Smooth muscle cell of the brain vasculature (primary cell): ENCODE measurements around the gene GLIPR2.
"Not testable (repeated sequence)": the region's sequence is repeated elsewhere in the genome, so short reads cannot be mapped to it uniquely, and the experiment has no call there.

Experiments
- DNase-seq: peaks from one replicate; pipeline ENCODE4 v3.0.0-alpha.2; 2012; ENCODE audit warnings: low read depth, low spot score

Gene GLIPR2

GRCh38 chr9:36136272-36136893, at the start of gene GLIPR2:
Gene GLIPR2, plus strand, starts transcription at chr9:36136733. Its CDS starts 46 bp downstream, at chr9:36136779.
- DNase-seq: no peak

DNA sequence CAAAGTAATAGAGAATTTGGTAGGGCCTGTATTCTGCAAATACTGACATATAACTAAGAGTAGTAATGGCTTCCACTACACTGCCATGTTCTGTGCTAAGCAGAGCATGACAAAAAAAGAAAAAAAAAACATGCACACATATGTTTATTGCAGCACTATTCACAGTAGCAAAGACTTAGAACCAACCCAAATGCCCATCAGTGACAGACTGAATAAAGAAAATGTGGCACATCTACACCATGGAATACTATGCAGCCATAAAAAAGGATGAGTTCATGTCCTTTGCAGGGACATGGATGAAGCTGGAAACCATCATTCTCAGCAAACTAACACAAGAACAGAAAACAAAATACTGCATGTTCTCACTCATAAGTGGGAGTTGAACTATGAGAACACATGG, 49.5 kb upstream of the GLIPR2 start:
- DNase-seq: not testable (repeated sequence)

GRCh38 chr9:36088020-36088419, 48.5 kb upstream of the GLIPR2 start:
- no peak for DNase-seq

DNA sequence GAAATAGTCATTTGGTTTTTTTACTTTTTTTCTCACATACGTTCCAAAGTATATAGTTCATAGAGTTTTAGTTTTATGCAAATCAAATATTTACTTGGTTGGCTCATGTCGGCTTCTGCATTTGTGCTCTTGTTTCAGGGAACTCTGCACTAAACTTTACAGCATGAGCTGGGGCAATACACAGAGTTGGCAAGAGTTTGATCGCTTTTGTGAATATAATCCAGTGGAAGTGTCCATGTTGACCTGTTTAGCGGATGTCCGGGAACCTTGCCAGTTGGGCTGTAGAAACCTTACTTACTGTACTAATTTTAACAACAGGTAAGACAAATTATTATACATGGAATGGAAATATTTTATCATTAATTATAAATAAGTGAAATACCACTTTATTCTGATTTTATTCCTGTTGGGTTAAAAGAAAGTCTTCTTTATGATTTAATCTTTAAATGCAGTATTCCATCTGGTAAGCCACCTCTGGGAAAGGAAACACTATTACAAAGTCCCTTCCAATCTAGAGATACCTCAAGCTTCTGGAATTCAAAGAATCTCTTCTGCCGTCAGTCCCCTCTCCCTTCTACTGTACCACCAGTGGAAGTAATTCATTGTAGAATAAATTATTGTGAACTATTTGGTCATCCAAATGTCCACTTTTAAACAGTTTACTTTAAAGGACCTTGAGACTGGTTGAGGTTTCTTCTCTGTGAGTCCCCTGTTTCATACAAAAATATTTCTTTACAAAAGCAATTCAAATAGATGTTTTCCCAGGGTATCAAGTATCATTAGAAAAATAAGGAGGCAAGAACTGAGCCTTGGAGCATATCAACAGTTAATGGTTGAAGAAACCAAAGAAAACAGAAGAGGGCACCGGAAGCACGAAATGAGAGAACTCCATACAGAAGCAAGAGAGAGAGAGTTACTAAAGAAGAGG, 45.2 kb upstream of the GLIPR2 start:
- peak; percentile 62 for DNase-seq

GRCh38 chr9:36092014-36092413, 44.5 kb upstream of the GLIPR2 start:
- DNase-seq: no peak

- DNase-seq: no peak
Observed at GRCh38 chr9:36092509-36093215, 43.9 kb upstream of the GLIPR2 start.

GRCh38 chr9:36093384-36093783, 43.1 kb upstream of the GLIPR2 start:
- no peak for DNase-seq

DNA sequence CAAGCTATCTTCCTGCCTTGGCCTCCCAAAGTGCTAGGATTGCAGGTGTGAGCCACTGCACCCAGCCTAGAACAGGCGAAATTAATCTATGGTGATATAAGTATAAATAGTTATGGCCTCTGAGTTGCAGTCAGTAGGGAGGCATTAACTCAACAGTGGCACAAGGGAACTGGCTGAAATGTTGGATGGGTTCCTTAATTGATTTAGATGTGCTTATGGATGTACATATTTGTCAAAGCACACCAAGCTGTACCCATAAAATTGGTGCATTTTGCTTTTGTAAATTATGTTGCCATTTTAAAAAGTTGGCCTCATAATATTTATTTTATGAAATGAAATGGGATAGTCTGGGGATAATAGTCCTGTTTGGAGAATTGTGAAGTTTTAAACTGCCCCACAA, 36.8 kb upstream of the GLIPR2 start:
- DNase-seq: no peak

- no peak for DNase-seq
Observed at GRCh38 chr9:36100532-36100931, 36.0 kb upstream of the GLIPR2 start.

- no peak for DNase-seq
Observed at GRCh38 chr9:36101916-36102741, 34.4 kb upstream of the GLIPR2 start.

DNA sequence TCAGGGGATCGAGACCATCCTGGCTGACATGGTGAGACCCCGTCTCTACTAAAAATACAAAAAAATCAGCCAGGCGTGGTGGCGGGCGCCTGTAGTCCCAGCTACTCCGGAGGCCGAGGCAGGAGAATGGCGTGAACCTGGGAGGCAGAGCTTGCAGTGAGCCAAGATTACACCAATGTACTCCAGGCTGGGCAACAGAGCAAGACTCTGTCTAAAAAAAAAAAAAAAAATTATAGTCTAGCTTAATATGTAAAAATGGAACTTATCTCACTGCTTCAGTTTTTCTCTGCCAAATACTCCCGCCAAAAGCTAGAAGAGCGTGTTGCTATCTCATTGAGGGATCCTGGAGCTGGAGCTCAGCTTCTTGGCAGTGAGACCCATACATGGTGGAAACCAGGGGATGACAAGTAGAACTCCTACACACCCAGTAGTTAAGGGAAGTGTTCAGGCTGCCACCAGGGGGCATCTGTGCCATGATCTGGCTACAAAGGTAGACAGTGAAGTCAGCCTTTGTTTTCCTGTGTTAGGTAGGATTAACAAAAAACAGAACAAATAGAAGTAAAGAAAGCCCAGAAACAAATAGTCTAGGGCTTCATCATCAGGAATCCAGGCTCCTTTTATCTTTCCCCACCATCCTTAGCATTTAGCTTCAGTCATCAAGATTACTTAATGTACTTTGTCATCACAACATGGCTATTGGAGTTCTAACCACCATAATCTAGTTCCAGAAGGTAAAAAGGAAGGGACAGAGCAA, 33.6 kb upstream of the GLIPR2 start:
- no peak for DNase-seq

GRCh38 chr9:36109071-36109470, 27.5 kb upstream of the GLIPR2 start:
- DNase-seq: no peak

DNA sequence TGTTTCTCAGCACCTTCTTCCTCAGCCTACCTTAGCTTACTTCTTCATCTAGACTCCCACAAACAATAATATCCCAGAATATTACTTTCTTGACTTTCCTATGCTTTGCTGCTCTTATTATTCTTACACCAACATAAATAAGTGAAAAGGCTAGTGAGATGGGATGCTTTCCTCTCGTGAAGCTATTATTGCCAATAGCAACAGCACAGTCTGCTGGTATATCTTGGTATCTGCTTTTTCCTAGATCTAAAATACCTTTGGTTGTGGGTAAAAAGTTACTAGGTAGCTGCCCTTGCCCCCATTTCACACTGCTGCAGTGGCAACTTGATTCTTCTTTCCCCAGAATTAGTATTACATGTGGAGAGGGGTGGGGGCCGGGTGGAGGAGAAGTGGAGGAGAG, 26.1 kb upstream of the GLIPR2 start:
- DNase-seq: no peak

GRCh38 chr9:36112516-36112915, 24.0 kb upstream of the GLIPR2 start:
- DNase-seq: no peak

DNA sequence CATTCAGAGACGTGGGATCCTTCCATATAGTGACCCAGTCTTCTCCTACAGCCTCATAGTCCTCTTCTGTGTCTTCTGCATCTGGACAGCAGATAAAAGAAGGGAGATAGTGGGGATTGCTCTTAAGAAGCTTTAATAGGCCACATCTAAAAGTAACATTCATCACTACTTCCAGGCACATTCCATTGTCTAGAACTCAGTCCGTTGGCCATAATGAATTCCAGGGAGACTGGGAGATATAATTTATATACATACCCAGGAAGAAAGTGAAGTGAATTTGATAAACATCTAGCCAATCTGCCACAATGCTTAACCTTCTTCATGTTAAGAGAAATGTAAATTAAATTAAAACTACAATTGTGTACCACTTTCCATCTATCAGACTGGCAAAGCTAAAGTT, 22.5 kb upstream of the GLIPR2 start:
- DNase-seq: no peak

DNA sequence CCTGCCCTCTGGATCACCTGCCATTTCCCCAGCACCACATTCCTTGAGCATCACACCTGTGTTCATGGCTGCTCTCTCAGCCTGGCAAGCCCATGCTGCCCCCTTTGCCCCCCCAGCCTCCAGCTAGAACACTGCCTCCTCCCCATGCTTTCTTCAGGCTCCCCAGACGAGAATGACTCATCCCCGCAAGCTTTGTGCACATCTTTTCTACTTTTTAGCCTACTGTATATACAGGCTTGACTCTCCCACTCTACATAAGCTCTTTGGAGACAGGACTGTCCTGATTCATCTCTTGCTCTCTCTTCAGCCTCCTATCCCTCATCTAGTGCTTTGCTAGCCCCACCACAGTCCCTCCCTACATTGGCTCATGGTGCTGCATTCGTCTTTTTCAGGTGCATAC, 19.9 kb upstream of the GLIPR2 start:
- DNase-seq: no peak

- DNase-seq: no peak
Observed at GRCh38 chr9:36118201-36118600, 18.3 kb upstream of the GLIPR2 start.

DNA sequence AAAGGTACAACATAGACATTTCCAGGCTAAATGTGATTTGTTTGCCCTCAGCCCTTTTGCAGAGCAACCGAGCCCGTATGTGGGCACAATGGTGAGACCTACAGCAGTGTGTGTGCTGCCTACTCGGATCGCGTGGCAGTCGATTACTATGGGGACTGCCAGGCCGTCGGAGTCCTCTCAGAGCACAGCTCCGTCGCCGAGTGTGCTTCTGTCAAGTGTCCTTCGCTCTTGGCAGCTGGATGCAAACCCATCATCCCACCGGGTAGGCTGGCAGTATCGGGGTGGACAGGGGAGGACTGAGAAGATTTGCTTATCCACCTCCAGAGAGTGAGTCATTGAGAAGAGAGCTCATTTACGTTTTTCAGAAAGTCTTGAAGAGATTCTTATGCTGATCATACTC, 17.8 kb upstream of the GLIPR2 start:
- DNase-seq: no peak

- no peak for DNase-seq
Observed at GRCh38 chr9:36119476-36119875, 17.1 kb upstream of the GLIPR2 start.

GRCh38 chr9:36120705-36121104, 15.8 kb upstream of the GLIPR2 start:
- no peak for DNase-seq

GRCh38 chr9:36121971-36122370, 14.6 kb upstream of the GLIPR2 start:
- no peak for DNase-seq
